NCI-H510A treated with DMSO at 0.1 percent for 48 hours (cell line): Measurements from ENCODE around the gene VASH2.
"Not testable (repeated sequence)": the region's sequence is repeated elsewhere in the genome, so short reads cannot be mapped to it uniquely, and the experiment has no call there.

Source experiments
- DNase-seq: peaks from one replicate; lab custom pipeline; 2025; lab: John Stamatoyannopoulos, UW

VASH2 gene

DNA sequence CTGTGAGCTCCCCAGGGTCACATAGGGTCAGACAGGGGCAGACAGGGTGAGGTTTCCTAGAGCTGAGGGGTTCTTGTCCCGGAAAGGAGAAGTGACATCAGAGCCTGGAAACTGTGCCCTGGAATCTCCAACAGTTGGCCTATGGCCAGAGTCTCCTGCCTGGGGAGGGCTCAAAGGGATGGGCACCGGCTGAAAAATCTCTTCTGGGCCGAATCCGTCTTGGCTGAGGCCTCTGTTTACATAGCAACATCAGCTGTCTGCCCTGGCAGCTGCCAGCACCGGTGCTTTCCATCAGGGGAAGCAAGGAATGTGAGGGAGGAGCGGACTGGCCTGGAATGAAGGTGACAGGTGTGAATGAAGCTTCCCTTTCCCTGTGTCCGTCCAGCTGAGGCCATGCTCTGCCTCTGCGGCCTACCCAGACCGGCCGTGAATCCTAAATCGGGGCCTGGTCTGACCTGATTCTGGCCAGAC, 30.7 kb downstream of the VASH2 start:
- DNase-seq: peak; percentile 64

- no peak for DNase-seq
These were observed 31.4 kb downstream of the VASH2 start for GRCh38 chr1:212981571-212982328.

GRCh38 chr1:212982430-212983152, 32.2 kb downstream of the VASH2 start:
- no peak for DNase-seq

DNA sequence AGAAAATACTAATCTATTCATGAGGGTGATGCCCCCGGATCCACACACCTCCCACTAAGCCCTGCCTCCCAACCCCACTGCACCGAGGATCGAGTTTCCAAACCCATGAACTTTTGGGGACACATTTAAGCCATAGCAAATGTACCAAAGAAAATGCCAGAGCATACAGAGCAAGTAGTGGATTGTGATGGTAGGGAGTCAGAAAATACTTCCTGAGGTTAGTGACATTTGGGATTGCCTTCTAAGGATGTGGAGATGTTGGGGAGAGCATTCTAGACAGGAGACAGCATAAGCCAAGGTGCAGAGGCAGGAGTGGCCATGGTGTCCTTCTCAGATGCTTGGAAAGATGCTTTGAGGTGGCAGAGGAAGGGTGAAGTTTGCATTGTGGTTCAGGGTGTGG, 33.1 kb downstream of the VASH2 start:
- DNase-seq: no peak

GRCh38 chr1:212984522-212985291, 34.4 kb downstream of the VASH2 start:
- DNase-seq: no peak

- DNase-seq: no peak
These were observed 36.2 kb downstream of the VASH2 start for GRCh38 chr1:212986551-212986950.

GRCh38 chr1:212987702-212988322, 37.5 kb downstream of the VASH2 start:
- no peak for DNase-seq

GRCh38 chr1:212990276-212990675, 39.9 kb downstream of the VASH2 start:
- no peak for DNase-seq

- not testable (repeated sequence) for DNase-seq
These were observed 43.6 kb downstream of the VASH2 start for GRCh38 chr1:212993960-212994359.

DNA sequence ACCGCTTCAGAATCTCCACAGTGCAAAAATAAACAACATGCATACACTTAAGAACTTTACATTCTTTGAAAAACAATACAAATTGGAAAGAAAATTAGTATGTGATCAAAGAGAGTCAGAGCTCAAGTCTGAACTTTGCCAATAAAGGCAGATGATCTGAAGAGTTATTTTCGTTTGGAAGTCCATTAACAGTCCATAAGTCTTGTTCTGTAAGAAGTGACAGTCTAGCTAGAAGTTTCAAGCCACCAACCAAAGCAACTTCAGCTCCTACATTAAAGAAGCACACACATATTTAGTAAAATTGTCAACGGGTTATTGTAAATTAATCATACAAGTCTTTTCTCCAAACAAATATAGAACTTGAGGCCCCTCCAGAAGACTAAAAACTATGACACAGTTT, 44.6 kb downstream of the VASH2 start:
- DNase-seq: no peak

GRCh38 chr1:213003256-213003655, 52.9 kb downstream of the VASH2 start:
- no peak for DNase-seq

DNA sequence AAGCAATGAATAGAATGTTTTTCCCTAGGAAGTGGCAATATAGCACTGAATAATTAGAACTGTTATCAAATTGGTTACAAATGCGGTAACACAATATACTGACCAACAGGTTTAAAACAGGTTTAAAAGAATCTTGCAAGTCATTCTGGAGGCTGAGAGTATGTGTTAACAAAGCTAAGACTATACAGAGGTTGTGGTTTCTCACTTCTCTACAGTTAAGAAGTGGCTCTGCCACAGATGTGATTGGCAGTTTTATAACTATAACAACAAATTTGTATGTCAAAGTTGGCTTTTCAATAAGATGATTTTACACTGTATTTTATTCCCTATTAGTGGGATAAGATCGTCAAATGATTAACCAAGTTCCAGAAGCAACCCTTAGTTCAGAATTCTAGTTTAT, 58.2 kb downstream of the VASH2 start:
- DNase-seq: no peak

DNA sequence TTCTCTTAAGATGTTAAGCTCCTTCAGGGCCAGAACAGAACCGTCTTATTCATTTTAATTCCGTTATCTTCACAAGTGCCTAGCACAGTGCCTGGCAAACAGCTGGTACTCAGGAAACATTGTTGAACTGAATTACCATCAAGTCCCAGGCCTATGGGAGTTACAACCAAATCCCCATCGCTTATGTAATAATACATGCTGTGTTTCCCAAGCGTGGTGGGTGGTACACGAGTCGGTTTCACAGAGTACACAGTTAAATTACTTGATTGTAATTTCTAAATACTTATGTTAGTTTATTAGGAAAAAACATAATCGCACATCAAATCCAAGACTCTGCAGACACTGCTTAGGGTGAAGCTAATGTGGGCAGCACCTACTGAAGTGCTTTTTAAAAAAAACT, 64.3 kb downstream of the VASH2 start:
- no peak for DNase-seq

GRCh38 chr1:213015099-213016050, 65.0 kb downstream of the VASH2 start, which contains the start of gene ANGEL2:
TSS of gene ANGEL2 (minus strand) at chr1:213015867. CDS start at chr1:213015671, 196 bp downstream.
- peak; percentile 93 for DNase-seq

DNA sequence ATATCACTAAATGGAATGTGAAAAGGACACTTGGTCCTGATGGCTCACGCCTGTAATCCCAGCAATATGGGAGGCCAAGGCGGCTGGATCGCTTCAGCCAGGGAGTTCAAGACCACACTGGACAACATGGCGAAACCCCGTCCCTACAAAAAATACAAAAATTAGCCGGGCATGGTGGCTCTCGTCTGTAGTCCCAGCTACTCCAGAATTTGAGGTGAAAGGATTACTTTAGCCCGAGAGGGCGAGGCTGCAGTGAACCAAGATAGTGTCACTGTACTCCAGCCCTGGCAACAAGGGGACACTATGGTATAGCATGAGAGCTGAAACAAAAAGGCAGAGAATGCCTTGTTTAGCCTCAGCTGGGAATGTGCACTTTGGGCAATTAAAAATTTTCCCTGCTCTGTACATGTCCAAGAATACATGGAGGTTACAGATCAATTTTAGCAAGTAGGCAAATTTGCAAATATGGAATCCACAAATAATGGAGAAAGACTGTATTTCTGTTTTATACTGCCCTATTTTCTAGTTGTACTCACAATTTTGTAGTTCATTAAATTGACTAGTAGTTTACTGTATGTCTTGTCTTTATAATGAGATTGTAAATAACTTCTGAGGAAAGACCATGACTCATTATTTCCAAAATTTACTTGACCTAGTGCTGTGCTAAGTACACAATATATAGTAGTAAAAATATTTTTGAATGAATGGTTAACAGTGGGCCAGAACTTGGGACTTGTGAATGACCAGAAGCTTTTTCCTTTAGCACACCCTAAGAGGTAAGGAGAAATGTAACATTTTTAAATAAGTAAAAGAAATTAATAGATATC, 67.3 kb downstream of the VASH2 start:
- no peak for DNase-seq

DNA sequence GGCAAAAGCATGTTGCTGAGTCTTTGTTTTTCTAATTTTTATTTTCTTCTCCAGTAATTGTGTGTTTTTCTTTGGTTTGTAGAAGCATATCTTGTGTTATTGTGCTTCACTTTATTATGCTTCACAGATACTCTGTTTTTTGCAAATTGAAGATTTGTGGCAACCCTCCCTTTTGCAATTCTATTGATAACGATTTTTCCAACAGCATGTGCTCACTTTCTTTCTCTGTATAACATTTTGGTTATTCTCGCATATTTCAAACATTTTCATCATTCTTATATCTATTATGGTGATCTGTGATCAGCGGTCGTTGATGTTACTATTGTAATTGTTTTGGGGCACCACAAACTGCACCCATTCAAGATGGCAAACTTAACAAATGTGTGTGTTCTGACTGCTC, 69.1 kb downstream of the VASH2 start:
- no peak for DNase-seq

GRCh38 chr1:213020016-213020415, 69.7 kb downstream of the VASH2 start:
- DNase-seq: no peak

DNA sequence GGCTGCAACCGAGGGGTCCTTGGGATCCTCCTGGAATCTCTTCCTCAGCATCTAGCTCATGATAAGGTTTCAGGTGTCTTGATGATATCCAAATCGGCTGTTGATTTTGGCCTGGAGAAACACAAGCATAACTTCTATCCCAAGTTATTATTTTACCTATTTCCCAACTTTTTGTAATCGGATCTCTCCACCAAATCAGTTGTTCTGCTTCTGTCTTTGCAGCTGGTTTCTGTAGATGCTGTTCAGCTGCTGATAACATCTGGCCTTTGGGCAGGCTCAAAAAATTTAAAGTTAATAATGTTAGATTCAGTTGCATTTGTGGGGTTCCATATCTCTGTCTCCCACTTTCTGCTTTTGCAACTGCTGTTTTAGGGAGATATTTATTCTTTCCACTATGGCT, 76.7 kb downstream of the VASH2 start:
- not testable (repeated sequence) for DNase-seq

- no peak for DNase-seq
These were observed 82.3 kb downstream of the VASH2 start for GRCh38 chr1:213032651-213033050.

- no peak for DNase-seq
These were observed 84.4 kb downstream of the VASH2 start for GRCh38 chr1:213034713-213035112.
